ENCODE data around the gene ADAMTS2. TPM values are rescaled to one million over a fixed set of nuclear protein-coding genes. Genes with fewer than 3 reads are reported as not detected.

The ADAMTS2 gene
- total and polyA plus RNA-seq, 2 donors (not counting 3 experiments of a cell fraction or from before 2014, with no cell fraction given), result not detected

- Histone ChIP-seq H3K79me2 (ENCODE audit: control insufficient read depth, insufficient read depth, low read length) (no peaks in the 10 kb centered on the region), H3K4me1 (ENCODE audit: control insufficient read depth, extremely low read depth, insufficient read depth, low read length) (no peaks in the 10 kb centered on the region), H2AFZ (ENCODE audit: low read depth, low read length) (no peak overlapping the region), H3K9ac (replicated peaks; ENCODE audit: extremely low read depth, insufficient read depth, low read length) (no peak overlapping the region), H3K27me3 (ENCODE audit: control insufficient read depth in 2 of 2, insufficient read depth in 2 of 2, low read length in 2 of 2) (no peaks in the 10 kb centered on the region), H3K4me2 (ENCODE audit: insufficient read depth, low read length) (no peak overlapping the region), H3K36me3 (ENCODE audit: control insufficient read depth in 2 of 2, extremely low read depth in 1 of 2, insufficient read depth in 2 of 2, low read length in 2 of 2) (no peaks in the 10 kb centered on the region), H3K9me1 (replicated peaks; ENCODE audit: control insufficient read depth, extremely low read depth, insufficient read depth, low read length) (no peaks in the 10 kb centered on the region), H3K27ac (ENCODE audit: insufficient read depth, low read depth, low read length) (no peak overlapping the region), H3K9me3 (replicated peaks; ENCODE audit: control insufficient read depth, insufficient read depth, low read length) (no peaks in the 10 kb centered on the region), H4K20me1 (replicated peaks; ENCODE audit: control insufficient read depth, extremely low read depth, insufficient read depth, low read length) (no peaks in the 10 kb centered on the region), H3K4me3 (replicated peaks in 1 of 3; ENCODE audit: insufficient read depth in 1 of 3, low read depth in 1 of 3, low read length in 3 of 3) (no peak overlapping the region)
- ChIA-PET POLR2A (no interaction called here), CTCF (no interaction called here)
- dilution Hi-C loops (cut with MboI; ENCODE audit: extremely low pct_ligation_motif_present, low sequenced_read_pairs), result no loop called here
- FAIRE-seq (no peak), DNase-seq (ENCODE audit: low read depth, low spot score) (no peak)
- intact Hi-C loops (cut with micrococcal nuclease), result no loop called here
- TF ChIP-seq POLR2A (IDR thresholded peaks at IDR 0.05; ENCODE audit: low read depth, low read length), result no peak
- no TSS peak for BruUV-seq (replicated peaks)
Measured at GRCh38 chr5:179331591-179332375, 13.5 kb downstream of the ADAMTS2 start.

GRCh38 chr5:179330186-179330900 is 14.9 kb downstream of the ADAMTS2 start:
- dilution Hi-C loops (cut with MboI; ENCODE audit: extremely low pct_ligation_motif_present, low sequenced_read_pairs) (no loop called here), intact Hi-C loops (cut with micrococcal nuclease) (no loop called here)
- H3K27me3 ChIP-seq (ENCODE audit: control insufficient read depth in 2 of 2, insufficient read depth in 2 of 2, low read length in 2 of 2), result no peaks in the 10 kb centered on the region
- FAIRE-seq (no peak), DNase-seq (ENCODE audit: low read depth, low spot score) (no peak)
- CTCF ChIA-PET, result no interaction called here
- no peaks in the 10 kb centered on the region for H3K36me3 ChIP-seq (ENCODE audit: control insufficient read depth in 2 of 2, extremely low read depth in 1 of 2, insufficient read depth in 2 of 2, low read length in 2 of 2)
- H3K4me3 ChIP-seq (replicated peaks in 1 of 3; ENCODE audit: insufficient read depth in 1 of 3, low read depth in 1 of 3, low read length in 3 of 3), result no peak overlapping the region
- no peaks in the 10 kb centered on the region for H3K79me2 ChIP-seq (ENCODE audit: control insufficient read depth, insufficient read depth, low read length)
- H3K27ac ChIP-seq (ENCODE audit: insufficient read depth, low read depth, low read length), result no peak overlapping the region
- TF ChIP-seq POLR2A (IDR thresholded peaks at IDR 0.05; ENCODE audit: low read depth, low read length) (no peak), MAX (IDR thresholded peaks at IDR 0.05; ENCODE audit: insufficient read depth, insufficient read length) (no peak), FOS (IDR thresholded peaks at IDR 0.05; ENCODE audit: borderline replicate concordance, insufficient read depth, low read length) (no peak), EZH2 (IDR thresholded peaks at IDR 0.05; ENCODE audit: borderline replicate concordance, low read depth, low read length, severe bottlenecking) (no peak), CTCF (IDR thresholded peaks at IDR 0.05; ENCODE audit: extremely low read depth in 1 of 2, insufficient read depth in 1 of 2, low read depth in 1 of 2, low read length in 2 of 2) (no peak), JUN (IDR thresholded peaks at IDR 0.05; ENCODE audit: borderline replicate concordance, insufficient read depth, insufficient read length, low read depth) (no peak), POLR2AphosphoS5 (IDR thresholded peaks at IDR 0.05; ENCODE audit: insufficient read depth, low read depth, low read length) (no peak), GATA2 (IDR thresholded peaks at IDR 0.05; ENCODE audit: insufficient read depth, insufficient read length, low read depth, low read length) (no peak)
- H3K9me3 ChIP-seq (replicated peaks; ENCODE audit: control insufficient read depth, insufficient read depth, low read length), result peaks cover 1% of the 10 kb centered on the region
- POLR2A ChIA-PET, result interaction anchor here (0.7 kb wide), 1 partner anchor 580 kb away, joined by 7 read pairs; no protein-coding TSS in a partner anchor
- H3K9me1 ChIP-seq (replicated peaks; ENCODE audit: control insufficient read depth, extremely low read depth, insufficient read depth, low read length), result no peaks in the 10 kb centered on the region
- no peaks in the 10 kb centered on the region for H3K4me1 ChIP-seq (ENCODE audit: control insufficient read depth, extremely low read depth, insufficient read depth, low read length)
- no TSS peak for BruUV-seq (replicated peaks)
- no peaks in the 10 kb centered on the region for H4K20me1 ChIP-seq (replicated peaks; ENCODE audit: control insufficient read depth, extremely low read depth, insufficient read depth, low read length)
- no peak overlapping the region for H3K4me2 ChIP-seq (ENCODE audit: insufficient read depth, low read length)
- no peak overlapping the region for H3K9ac ChIP-seq (replicated peaks; ENCODE audit: extremely low read depth, insufficient read depth, low read length)
- H2AFZ ChIP-seq (ENCODE audit: low read depth, low read length), result no peak overlapping the region
